GM18498 (cell line): ENCODE measurements around the gene SSC5D.
"Not testable (repeated sequence)": the region's sequence is repeated elsewhere in the genome, so short reads cannot be mapped to it uniquely, and the experiment has no call there.

ENCODE experiments used
- ATAC-seq: cut with Tn5 transposase; IDR thresholded peaks from one replicate; pipeline ENCODE4 v1.9.1; 2021; ENCODE audit warnings: mild to moderate bottlenecking, moderate library complexity; ENCODE audit not compliant: unreplicated experiment

SSC5D gene

DNA sequence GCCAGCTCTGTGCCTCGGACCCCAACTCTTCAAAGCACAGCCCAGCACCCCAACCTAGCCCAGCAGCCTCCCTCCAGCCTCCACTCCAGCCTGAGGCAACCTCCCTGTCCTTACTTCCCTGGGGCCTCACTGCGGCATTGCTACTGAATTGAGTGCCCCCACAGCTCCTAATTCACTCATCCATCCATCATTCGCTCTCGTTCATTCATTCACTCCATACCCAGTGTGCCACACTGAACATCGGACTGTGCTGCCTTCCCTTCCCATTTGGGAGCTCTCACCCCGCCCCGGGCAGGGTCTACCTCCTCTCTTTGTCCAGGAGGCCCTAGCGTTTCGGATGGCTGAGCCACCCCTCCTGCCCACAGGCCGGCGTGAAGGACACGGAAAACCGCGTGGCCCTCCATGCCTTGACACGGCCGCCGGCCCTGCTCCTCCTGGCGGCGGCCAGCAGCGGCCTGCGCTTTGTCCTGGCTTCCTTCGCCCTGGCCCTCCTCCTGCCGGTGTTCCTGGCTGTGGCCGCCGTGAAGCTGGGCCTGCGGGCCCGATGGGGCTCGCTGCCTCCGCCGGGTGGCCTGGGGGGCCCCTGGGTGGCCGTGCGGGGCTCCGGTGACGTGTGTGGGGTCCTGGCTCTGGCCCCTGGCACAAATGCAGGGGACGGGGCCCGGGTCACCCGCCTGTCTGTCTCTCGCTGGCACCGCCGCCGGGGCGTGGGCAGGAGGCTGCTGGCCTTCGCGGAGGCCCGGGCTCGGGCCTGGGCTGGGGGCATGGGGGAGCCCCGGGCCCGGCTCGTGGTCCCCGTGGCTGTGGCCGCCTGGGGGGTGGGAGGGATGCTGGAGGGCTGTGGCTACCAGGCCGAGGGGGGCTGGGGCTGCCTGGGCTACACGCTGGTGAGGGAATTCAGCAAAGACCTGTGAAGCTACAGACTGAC lies 1.9 kb upstream of the SSC5D start:
- no peak for ATAC-seq

DNA sequence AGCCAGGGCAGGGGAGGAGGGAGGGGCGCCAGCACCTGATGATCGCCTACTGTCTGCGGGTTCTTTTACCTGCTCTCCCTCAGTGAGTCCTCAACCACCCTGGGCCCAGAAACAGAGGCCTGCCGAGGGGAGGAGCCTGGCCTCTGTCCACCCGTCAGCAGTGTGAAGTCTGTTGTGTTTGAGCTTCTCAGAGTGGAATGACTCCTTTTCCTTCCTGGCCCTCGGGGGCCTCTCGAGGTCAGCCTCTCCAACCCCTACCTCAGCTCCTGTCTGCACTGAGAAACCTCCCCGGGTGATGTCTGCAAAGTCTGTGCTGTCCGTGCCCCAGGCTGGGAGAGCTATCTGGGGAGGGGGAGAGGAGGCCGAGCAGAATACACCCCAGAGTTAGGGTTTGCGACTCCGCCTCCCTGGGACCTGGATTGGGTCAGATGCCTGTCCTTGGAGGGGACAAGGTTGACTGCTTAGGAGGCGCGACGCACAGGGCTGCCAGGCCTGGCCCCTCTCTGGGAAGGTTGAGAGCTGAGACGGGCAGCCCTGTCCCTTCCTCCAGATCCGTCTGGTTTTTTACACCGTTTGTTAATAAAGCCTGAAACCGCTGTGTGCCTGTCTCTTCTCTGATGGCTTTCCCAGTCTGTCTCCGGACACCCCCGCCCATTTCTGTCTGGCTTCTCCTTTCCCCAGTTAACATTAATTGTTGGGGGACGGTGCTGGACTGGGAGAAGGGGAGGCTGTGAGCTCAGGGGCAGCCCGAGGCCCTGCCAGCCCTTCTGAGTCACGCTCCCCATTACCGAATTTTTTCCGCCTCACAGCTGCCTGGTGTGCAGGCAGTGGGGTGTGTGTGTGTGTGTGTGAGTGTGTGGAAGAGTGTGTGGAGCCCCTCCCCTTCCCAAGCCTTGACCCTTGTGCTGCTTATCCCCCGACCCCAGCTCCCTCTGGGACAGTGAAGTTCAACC lies 989 bp upstream of the SSC5D start:
- ATAC-seq = no peak

DNA sequence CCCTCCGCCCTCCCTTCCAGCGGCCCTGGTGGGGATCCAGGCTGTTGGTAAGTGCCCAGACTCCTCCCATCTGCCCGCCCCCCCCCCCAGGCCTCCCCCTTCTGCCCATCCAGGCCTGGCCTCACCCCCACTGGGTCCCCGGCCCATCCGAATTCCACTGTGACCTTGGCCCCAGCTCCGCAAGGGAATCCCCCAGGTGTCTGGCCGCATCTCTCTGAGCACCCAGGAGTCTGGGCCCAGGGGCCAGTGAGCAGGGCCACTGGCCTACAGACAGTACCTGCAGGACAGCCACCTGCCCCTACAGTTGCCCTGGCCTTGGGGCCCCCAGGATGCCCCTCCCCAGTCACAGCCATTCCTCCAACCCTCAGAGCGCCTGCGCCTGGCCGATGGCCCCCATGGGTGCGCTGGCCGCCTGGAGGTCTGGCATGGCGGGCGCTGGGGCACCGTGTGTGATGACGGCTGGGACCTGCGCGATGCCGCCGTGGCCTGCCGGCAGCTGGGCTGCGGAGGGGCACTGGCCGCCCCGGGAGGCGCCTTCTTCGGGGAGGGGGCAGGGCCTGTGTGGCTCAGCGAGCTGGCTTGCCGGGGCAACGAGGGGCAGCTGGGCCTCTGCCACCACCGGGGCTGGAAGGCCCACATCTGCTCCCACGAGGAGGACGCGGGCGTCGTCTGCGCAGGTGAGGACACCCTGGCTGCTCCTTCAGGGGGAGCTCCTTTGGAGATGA lies 912 bp downstream of the SSC5D start:
- no peak for ATAC-seq

DNA sequence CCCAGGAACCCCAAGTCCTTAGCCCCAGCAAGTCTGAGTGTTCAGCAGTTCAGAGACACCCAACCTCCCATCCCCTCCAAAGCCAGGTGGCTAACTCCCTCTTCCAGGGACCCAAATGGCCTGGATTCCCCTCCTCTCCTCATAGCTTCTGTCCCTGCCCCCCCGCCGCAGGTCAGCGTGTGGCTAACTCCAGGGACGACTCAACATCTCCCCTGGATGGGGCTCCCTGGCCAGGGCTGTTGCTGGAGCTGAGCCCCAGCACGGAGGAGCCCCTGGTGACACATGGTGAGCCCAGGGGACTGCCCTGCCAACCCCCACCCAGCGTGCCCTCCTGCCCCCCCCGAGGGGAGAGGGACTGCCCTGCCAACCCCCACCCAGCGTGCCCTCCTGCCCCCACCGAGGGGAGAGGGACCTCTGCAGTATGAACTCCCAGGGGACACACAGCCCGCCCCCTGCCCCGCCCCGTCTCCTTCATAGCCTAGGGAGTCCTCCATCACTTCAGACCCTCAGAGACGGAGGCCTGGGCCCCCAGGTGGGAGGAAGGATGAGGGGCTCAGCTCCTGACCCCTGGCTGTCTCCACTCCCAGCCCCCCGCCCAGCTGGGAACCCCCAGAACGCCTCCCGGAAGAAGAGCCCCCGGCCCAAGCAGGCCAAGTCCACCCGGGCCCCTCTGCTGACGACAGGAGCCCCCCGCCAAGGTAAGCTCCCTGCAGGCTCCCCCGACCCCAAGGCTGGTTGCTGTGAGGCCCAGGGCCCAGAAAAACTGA lies 1.7 kb downstream of the SSC5D start:
- ATAC-seq = no peak

DNA sequence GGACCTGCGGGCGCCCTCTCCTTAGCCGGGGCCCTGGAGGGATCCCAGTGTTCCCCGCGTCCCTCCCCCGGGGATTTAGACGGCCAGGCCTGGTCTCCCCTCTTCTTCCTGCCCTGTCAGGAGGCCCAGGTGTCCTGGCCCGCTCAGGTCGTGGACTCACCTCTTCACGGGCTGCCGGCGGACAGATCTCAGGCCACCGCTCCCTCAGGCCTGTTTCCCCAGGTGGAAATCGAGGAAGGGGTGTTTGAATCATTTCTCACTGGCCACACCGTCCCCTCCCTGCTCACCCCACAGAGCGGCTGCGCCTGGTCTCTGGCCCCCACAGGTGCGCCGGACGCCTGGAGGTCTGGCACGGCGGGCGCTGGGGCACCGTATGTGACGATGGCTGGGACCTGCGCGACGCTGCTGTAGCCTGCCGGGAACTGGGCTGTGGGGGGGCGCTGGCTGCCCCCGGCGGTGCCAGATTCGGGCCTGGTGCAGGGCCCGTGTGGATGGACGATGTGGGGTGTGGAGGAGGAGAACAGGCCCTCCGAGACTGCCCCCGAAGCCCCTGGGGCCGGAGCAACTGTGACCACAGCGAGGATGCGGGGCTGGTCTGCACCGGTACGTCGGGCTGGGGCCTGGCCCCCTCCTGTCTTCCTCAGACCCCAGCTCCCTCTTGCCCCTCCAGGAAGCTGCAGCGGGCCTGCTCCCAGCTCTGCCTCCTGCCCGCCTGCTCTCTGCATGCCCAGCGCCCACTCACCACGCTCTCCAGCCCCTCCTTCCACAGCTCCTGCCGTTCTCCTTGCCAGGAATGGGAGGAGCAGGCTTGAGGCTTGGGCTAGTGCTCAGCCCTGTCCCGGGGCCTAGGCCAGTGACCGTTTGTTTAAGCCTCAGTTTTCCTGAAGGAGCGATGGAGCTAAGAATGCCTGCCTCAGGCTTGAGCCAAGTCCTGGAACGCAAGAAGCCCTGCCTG lies 2.5 kb downstream of the SSC5D start:
- ATAC-seq = no peak

DNA sequence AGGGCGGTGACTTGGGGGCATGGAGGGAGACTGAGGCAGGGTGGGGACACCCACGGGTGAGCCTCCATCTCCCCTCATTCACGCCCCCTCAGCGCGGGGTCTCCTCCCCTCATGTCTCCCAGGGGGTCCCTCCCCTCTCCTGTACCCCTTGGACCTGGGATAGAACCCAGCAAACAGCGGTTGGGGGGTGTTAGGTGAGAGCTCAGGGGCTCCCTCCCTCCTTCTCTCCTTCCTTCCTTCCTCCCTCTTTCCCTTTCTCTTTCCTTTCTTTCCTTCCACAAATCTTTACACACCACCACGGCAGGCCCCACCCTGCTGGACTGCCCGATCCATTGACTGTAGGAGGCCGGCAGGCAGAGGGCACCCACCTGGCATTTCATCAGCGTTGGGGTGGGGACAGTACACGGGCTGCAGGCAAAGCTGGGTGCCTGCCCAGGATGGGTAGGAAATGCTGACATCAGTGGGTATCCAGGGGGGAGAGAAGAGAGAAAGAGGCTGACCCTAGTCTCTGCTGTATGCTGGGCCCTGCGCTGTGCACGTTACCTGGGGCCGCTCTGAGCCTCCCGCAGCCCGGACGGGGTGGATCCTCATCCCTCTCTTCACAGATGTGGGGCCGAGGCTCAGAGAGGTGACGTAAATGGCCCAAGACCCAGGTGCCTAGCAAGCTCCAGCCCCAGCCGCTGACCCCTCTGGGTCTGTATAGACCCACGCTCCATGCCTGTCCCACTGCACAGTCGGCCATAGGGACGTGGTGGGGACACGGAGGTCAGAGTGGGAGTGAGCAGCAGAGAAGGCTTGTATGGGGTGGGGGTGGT lies 3.5 kb downstream of the SSC5D start:
- no peak for ATAC-seq

DNA sequence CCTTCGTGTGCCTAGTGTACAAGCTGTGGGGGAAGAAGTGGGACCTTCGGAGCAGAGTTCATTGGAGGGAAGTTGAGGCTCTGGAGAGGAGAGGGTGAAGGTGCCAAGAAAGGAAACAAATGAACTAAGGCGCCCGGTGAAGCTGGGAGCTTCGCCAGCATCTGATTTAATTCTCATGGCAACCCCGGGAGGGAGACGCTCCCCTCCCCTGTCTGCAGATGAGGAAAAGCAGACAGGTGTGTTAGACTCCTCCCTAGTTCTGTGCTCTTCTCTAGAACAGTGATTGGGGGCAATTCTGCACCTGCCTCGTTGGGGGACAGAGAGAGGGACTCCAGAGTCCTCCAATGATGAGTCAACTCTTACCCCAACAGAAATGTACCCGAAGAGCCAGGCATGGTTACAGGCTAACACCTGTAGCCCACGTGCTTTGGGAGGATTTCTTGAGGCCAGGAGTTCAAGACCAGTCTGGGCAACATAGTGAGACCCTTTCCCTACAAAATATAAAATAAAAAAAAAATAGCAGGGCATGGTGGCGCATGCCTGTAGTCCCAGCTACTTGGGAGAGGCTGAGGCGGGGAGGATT lies 4.2 kb downstream of the SSC5D start:
- no peak for ATAC-seq

DNA sequence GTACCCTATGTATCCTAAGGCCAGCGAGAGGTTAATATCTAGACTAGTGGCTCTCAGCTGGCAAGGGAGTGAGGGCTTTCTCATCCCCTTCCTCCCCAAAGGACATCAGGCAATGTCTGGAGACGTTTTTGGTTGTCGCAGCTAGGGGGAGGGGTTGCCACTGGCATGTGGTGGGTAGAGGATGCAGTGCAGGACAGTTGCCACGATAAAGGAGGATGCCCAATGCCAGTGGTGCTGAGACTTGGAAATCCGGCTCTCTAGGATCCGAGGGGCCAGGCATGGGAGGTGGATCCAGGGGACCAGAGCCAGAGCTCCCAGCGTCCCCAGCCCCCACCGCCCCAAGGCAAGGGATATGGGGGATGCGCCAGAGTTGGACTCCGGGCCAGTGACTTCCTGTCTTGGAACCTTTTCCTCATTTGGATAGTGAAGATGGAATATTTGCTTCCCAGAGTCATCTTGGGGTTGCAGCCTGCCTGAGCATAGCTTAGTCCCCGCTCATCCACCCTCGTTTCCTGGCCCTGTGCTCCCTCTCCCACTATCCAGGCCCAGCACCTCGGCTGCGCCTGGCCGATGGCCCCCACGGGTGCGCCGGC lies 4.9 kb downstream of the SSC5D start:
- ATAC-seq = no peak

DNA sequence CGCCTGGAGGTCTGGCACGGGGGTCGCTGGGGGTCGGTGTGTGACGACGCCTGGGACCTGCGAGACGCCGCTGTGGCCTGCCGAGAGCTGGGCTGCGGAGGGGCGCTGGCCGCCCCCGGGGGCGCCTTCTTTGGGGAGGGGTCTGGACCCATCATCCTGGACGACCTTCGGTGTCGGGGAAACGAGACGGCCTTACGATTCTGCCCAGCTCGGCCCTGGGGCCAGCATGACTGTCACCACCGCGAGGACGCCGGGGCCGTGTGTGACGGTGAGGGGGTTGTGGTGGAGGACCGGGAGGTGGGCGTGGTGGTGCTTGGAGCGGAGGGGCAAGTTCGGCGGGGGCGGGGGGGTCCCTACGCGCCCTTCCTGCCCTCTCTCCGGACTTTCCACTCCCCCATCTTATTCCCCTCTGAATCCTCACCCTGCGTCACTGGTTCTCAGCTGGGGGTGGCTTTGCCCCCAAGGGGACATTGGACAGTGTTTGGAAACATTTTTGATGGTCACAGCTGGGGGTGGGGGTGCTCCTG lies 5.5 kb downstream of the SSC5D start:
- no peak for ATAC-seq

DNA sequence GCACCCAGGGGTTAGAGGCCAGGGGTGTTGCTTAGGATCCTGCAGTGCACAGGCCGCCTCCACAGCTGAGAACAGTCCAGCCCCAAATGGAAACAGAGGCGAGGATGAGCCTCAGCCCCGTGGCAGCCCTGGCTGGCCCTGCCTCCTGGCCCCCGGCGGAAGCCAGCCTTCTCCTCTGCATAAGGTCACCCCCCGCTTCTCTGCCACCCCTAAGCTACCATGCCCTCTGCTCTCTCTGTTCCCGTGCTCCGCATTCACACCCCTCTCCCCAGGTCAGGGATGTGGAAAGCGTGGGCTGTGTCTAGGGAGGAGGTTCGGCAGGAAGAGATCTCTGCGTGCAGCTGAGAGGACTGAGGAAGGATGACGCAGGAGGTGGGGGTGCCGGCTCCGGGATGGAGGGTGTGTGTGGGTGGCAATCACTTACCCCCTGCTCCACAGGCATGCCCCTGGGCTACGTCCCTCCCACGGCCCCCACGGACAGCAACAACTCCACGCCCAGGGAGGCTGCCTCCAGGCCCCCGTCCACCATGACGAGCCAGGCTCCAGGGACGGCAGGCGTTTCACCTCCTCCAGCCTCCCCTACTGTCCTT lies 6.0 kb downstream of the SSC5D start:
- no peak for ATAC-seq

DNA sequence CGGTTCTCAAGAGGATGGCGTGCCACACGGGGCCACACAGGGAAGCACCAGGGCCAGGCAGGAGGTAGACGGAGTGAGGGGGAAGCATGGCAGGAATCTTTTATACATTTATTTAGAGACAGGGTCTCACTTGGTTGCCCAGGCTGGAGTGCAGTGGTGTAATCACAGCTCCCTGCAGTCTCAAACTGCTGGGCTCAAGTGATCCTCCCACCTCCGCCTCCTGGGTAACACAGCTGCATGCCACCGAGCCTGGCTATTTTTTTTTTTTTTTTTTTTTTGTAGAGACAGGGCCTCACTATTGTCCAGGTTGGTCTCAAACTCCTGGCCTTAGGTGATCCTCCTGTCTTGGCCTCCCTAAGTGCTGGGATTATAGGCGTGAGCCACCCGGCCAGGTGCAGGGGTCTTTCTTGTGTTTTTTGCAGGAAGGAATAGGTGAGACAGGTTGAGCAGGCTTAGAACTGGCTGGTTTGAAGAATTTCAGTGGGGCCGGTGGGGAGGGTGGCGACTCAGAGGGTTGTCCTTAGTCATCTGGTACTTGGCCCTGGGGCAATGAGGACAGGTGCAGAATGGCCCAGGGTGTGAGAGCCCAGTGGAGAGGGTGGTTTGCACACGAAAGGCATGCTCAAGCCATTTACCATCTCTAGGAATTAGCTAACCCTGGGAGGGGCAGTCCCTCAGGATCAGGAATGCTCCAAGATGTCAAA lies 7.6 kb downstream of the SSC5D start:
- ATAC-seq = no peak

DNA sequence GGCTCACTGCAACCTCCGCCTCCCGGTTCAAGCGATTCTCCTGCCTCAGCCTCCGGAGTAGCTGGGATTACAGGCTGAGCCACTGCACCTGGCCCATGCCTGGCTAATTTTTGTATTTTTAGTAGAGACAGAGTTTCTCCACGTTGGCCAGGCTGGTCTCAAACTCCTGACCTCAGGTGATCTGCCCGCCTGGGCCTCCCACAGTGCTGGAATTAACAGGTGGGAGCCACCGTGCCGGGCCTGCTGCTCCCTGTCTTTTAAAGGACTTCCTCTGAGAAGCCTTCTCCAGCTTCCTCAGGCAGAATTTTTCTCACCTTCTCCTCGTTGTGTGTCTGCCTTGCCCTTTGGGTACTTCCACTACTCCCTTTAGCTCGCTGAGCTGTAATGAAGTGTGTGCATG lies 8.6 kb downstream of the SSC5D start:
- not testable (repeated sequence) for ATAC-seq

DNA sequence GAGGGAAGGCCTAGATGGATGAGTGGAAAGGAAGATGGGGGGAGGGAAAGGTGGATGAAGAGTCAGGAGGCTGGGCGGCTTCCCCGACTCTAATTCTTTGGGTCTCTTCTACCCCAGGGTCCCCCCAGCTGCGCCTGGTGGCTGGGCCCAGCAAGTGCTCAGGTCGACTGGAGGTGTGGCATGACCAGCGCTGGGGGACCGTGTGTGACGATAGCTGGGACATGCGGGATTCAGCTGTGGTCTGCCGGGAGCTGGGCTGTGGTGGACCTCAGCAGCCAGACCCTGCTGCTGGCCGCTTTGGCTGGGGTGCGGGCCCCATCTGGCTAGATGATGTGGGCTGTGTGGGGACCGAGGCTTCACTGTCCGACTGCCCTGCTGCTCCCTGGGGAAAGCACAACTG lies 9.5 kb downstream of the SSC5D start:
- no peak for ATAC-seq

DNA sequence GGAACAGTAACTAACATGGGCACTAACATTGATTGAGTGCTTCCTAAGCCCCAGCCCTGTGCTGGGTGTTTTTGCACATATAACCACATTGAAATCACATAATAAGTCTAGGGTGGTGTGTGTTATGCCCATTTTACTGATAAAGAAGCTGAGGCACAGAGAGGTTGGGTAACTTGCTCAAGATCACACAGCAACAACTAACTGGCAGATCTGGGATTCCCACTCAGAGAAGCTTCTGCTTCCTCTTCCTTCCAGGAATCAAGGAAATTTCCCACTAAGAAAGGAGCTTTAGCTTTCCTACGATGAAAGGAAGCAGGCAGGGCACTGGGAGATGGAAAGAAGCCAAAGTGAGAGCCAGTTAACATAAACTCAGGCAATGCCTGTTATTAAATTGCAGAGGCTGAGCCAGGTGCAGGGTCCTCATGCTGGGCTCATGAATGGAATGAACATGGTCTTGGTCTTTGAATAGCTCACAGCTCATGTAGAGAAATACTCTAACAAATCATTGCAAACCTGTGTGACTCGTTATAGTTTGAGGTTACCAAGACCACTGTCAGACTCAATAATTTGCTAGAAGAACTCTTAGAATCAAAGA lies 10.1 kb downstream of the SSC5D start:
- ATAC-seq = no peak

DNA sequence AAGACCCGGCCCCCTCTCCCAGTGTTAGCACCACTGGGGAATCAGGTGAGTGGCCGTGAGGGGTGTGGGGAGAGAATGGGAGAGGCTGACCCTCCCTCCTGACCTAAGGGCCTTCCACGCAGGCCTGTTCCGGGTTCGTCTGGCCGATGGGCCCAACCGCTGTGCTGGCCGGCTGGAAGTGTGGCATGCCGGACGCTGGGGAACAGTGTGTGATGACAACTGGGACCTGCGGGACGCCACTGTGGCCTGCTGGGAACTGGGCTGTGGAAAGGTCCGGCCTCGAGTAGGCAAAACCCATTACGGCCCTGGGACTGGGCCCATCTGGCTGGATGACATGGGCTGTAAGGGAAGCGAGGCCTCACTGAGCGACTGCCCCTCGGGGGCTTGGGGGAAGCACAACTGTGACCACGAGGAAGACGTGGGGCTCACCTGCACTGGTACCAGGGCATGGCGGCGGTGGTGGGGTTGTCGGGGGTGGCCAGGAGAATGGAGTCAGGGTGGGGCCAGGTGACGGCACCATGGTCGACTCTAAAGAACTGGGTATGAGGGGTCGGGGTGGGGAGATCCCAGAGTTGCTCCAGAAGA lies 12.2 kb downstream of the SSC5D start:
- no peak for ATAC-seq
